AG10803 (cell line): Measurements from ENCODE around the gene SDR9C7.
"Not testable (repeated sequence)": the region's sequence is repeated elsewhere in the genome, so short reads cannot be mapped to it uniquely, and the experiment has no call there.

ENCODE experiments used
- DNase-seq: peaks from one replicate; pipeline ENCODE4 v3.0.0; 2010; ENCODE audit warnings: low read depth
- H3K4me3 ChIP-seq: 2 replicates; pipeline ENCODE4 v1.5.1; 2011; ENCODE audit warnings: mild to moderate bottlenecking, low read length, control low read depth
- CTCF ChIP-seq: conservative IDR thresholded peaks from 2 replicates; pipeline ENCODE4 v1.5.1; 2011; ENCODE audit warnings: mild to moderate bottlenecking, low read length, control low read depth, inconsistent platforms

Gene SDR9C7

GRCh38 chr12:56965997-56966642 lies 31.9 kb upstream of the SDR9C7 start:
- not testable (repeated sequence) for DNase-seq, H3K4me3 ChIP-seq

GRCh38 chr12:56965124-56965523 lies 30.9 kb upstream of the SDR9C7 start:
- not testable (repeated sequence) for DNase-seq, H3K4me3 ChIP-seq

- H3K4me3 ChIP-seq, DNase-seq: not testable (repeated sequence)
These were observed 29.3 kb upstream of the SDR9C7 start for GRCh38 chr12:56963557-56963956.

- DNase-seq, H3K4me3 ChIP-seq: not testable (repeated sequence)
These were observed 28.0 kb upstream of the SDR9C7 start for GRCh38 chr12:56962247-56962646.

- no peak for TF ChIP-seq CTCF
- no peak for DNase-seq
- H3K4me3 ChIP-seq: no peak overlapping the region
These were observed 24.2 kb upstream of the SDR9C7 start for GRCh38 chr12:56958422-56958821.

- H3K4me3 ChIP-seq: no peak within 1 kb of the TSS
- DNase-seq: no peak
- TF ChIP-seq CTCF: no peak
These were observed 23.2 kb upstream of the SDR9C7 start, which contains the start of gene RDH16 for GRCh38 chr12:56957229-56958052. TSS of gene RDH16 (minus strand) at chr12:56957608. CDS start at chr12:56957462, 146 bp downstream.

GRCh38 chr12:56955631-56956256 lies 21.5 kb upstream of the SDR9C7 start:
- no peak overlapping the region for H3K4me3 ChIP-seq
- DNase-seq: no peak
- TF ChIP-seq CTCF: no peak

- no peak for TF ChIP-seq CTCF
- DNase-seq: no peak
- no peak overlapping the region for H3K4me3 ChIP-seq
These were observed 20.7 kb upstream of the SDR9C7 start for GRCh38 chr12:56954958-56955355.
